NCI-H146 treated with DMSO at 0.1 percent for 48 hours (cell line): Measurements from ENCODE around the gene RAB43.
A peak's percentile ranks its signal among the peaks of the same experiment; 100 is the strongest.

ENCODE experiments used
- DNase-seq: peaks from one replicate; lab custom pipeline; 2025; ENCODE audit not compliant: unreplicated experiment; lab: John Stamatoyannopoulos, UW

RAB43 gene

DNA sequence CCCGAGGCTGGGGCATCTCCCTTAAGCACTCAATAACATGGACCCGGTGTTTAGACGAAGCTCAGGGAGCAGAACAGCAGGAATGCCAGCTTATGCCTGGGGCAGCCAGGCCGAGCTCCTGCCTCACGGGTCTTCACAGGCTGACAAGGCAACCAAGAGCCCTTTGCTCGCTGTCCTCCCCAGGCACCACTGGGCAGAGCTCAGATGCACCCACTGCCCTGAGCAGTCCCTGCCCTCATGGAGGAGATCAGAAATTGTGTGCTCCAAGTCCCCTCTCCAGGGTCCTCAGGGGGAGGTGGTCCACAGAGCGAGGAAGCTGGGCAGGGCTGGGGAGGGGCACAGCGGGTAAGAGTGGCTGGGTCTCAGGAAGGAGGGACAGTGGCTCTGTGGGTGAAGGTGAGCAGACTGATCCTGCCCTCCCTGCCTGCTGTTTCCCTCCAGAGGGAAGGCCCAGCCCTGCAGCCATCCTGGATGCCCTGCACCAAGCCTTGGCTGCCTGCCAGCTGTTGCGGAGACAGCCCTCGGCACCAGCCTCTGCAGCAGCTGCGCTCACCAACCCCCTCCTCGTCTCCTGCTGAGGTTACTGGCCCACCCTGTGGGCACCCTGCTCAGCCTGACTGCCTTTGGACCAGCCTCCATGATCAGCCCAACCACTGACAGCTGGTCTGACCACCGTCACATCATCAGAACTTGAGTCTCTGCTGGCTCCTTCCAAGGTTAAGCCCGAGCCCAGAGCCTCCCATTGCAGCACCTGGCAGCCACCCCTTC is 82.1 kb downstream of the RAB43 start:
- DNase-seq = peak; percentile 86

DNA sequence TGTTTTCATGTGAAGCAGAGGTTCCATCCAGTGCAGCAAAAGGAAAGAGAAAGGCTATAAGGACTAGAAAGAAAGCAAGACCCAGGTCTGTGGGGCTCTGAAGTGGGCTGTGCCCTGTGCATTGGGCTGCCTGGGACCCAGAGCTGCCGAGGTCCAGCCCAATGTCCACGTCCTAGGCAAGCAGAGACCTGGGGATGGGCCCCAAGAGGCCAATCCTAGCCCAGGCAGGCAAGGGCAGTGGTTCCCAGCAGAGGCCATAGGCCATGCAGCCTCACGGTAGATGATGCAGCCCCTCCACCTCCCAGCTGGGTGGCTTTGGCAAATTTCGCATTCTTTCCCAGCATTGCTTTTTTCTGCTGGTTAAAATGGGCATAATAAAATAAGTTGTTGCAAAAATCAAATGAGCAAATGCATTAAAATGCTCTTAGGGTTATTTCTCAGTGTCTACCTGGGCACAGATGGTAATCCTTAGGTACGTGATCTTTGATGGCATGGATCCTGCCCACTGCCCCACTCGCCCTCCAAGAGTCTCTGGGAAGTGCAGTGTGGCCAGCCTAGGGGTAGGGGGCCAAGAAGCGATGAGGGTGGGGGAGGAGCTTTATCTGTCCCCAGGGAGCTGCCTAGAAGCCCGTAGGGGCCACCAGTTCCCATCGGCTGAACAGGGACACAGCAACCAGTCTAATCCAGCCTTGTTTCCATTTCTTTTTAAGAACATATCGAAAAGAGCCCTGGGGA is 83.3 kb downstream of the RAB43 start:
- DNase-seq = no peak
